HG02981 (cell line): ENCODE results near the gene RIPOR3.
"Not testable (repeated sequence)": the region's sequence is repeated elsewhere in the genome, so short reads cannot be mapped to it uniquely, and the experiment has no call there.

Experiments used
- ATAC-seq: cut with Tn5 transposase; IDR thresholded peaks from one replicate; pipeline ENCODE4 v1.9.1; 2021; ENCODE audit warnings: mild to moderate bottlenecking, moderate library complexity; ENCODE audit not compliant: unreplicated experiment

The RIPOR3 gene

GRCh38 chr20:50659975-50660670 is 31.2 kb downstream of the RIPOR3 start:
- ATAC-seq, result no peak

- ATAC-seq, result no peak
Measured at GRCh38 chr20:50658804-50659380, 32.5 kb downstream of the RIPOR3 start.

- ATAC-seq, result no peak
Measured at GRCh38 chr20:50655311-50655880, 35.9 kb downstream of the RIPOR3 start.

GRCh38 chr20:50654904-50655303 is 36.4 kb downstream of the RIPOR3 start:
- no peak for ATAC-seq

- ATAC-seq, result no peak
Measured at GRCh38 chr20:50652702-50653294, 38.5 kb downstream of the RIPOR3 start.

GRCh38 chr20:50651676-50652075 is 39.7 kb downstream of the RIPOR3 start:
- no peak for ATAC-seq

- ATAC-seq, result no peak
Measured at GRCh38 chr20:50649590-50649989, 41.8 kb downstream of the RIPOR3 start.

- no peak for ATAC-seq
Measured at GRCh38 chr20:50648651-50649050, 42.7 kb downstream of the RIPOR3 start.

- ATAC-seq, result no peak
Measured at GRCh38 chr20:50646483-50646996, 44.8 kb downstream of the RIPOR3 start.

- ATAC-seq, result no peak
Measured at GRCh38 chr20:50645253-50646068, 45.9 kb downstream of the RIPOR3 start.

GRCh38 chr20:50642288-50642803 is 49.0 kb downstream of the RIPOR3 start:
- ATAC-seq, result no peak

- not testable (repeated sequence) for ATAC-seq
Measured at GRCh38 chr20:50641625-50642287, 49.6 kb downstream of the RIPOR3 start.

- ATAC-seq, result not testable (repeated sequence)
Measured at GRCh38 chr20:50639971-50640711, 51.2 kb downstream of the RIPOR3 start.

GRCh38 chr20:50638015-50638847 is 53.1 kb downstream of the RIPOR3 start:
- ATAC-seq, result not testable (repeated sequence)

- ATAC-seq, result no peak
Measured at GRCh38 chr20:50636601-50637540, 54.5 kb downstream of the RIPOR3 start.

GRCh38 chr20:50635676-50636600 is 55.4 kb downstream of the RIPOR3 start:
- ATAC-seq, result no peak
